Esophagus muscularis mucosa (tissue), 4 donors: ENCODE results near the gene LEP. TPM values are rescaled to one million over a fixed set of nuclear protein-coding genes. Genes with fewer than 3 reads are reported as not detected.
A peak's percentile ranks its signal among the peaks of the same experiment; 100 is the strongest.
"Not testable (repeated sequence)": the region's sequence is repeated elsewhere in the genome, so short reads cannot be mapped to it uniquely, and the experiment has no call there.

Experiments used
- DNase-seq: peaks from one replicate; pipeline ENCODE4 v3.0.0-alpha.2; 2017; ENCODE audit errors: extremely low spot score
- H3K27ac ChIP-seq, 4 donors: fragments of 200-600 bp; sonication (generic); replicated peaks in 1 of 4; 1 replicate in 3 of 4; 2 replicates in 1 of 4; pipeline ENCODE4 v1.5.1; 2016 to 2019; ENCODE audit warnings: mild to moderate bottlenecking in 1 of 4
- H3K27me3 ChIP-seq, 4 donors: fragments of 200-600 bp; sonication (generic); one replicate each; pipeline versions ENCODE4 v1.5.1 to v1.6.0; 2016 to 2019
- H3K36me3 ChIP-seq, 4 donors: fragments of 200-600 bp; sonication (generic); one replicate each; pipeline ENCODE4 v1.5.1; 2016 to 2019
- H3K4me1 ChIP-seq, 4 donors: fragments of 200-600 bp; sonication (generic); one replicate each; pipeline ENCODE4 v1.5.1; 2016 to 2019
- H3K4me3 ChIP-seq, 4 donors: fragments of 200-600 bp; sonication (generic); 1 replicate in 2 of 4; 2 replicates in 2 of 4; pipeline ENCODE4 v1.5.1; 2016 to 2019; ENCODE audit warnings: mild to moderate bottlenecking in 4 of 4, moderate library complexity in 1 of 4
- H3K9me3 ChIP-seq, 4 donors: fragments of 200-600 bp; sonication (generic); 1 replicate in 3 of 4; 2 replicates in 1 of 4; pipeline ENCODE4 v1.5.1; 2016 to 2019
- CTCF ChIP-seq, 3 experiments: fragments of 200-600 bp in 2 of 3; fragments of 450-650 bp in 1 of 3; sonication (generic) in 2 of 3; IDR thresholded peaks; one replicate each; pipeline ENCODE4 v1.5.1; 2017 to 2019; ENCODE audit warnings: antibody characterized with exemption in 3 of 3, mild to moderate bottlenecking in 2 of 3, moderate library complexity in 1 of 3
- EP300 ChIP-seq: sonication (generic); formaldehyde crosslinking; IDR thresholded peaks from one replicate; pipeline ENCODE4 v1.6.1; 2017; ENCODE audit warnings: antibody characterized with exemption
- POLR2A ChIP-seq: fragments of 450-650 bp; IDR thresholded peaks from one replicate; pipeline ENCODE4 v1.6.1; 2017; ENCODE audit warnings: antibody characterized with exemption, moderate library complexity, mild to moderate bottlenecking, low read depth
- POLR2AphosphoS5 ChIP-seq, 2 donors: sonication (generic); formaldehyde crosslinking; IDR thresholded peaks; one replicate each; pipeline ENCODE4 v1.6.1; 2017; ENCODE audit warnings: antibody characterized with exemption in 2 of 2
- WGBS: methylation state at CpG from one replicate; pipeline ENCODE4 v1.1.5; 2018; 5-methylcytosine and 5-hydroxymethylcytosine counted together
- intact Hi-C: fragments of 100-400 bp; cut with DNase I; formaldehyde crosslinking; loops from one replicate; pipeline ENCODE4 v1.15.1; 2023
- total RNA-seq, 4 donors: library from RNA; depleted of rRNA; stranded (reverse); fragments of >200 nt; gene quantifications; one replicate each; pipeline versions ENCODE4 v1.1.0 to v1.2.1, GENCODE V29; 2016

The LEP gene
- total RNA-seq, 4 donors from 2014 or later, result not detected

GRCh38 chr7:128281605-128282380, 40.7 kb downstream of the LEP start:
- Histone ChIP-seq H3K27me3 (no peaks in the 10 kb centered on the region), H3K36me3 (peaks cover 0 to 36% (median 3%) of the 10 kb centered on the region in 4 donors), H3K27ac (no peak overlapping the region), H3K4me1 (no peaks in the 10 kb centered on the region), H3K4me3 (no peak overlapping the region), H3K9me3 (peaks cover 0 to 14% (median 9%) of the 10 kb centered on the region in 4 donors)
- DNase-seq, result no peak
- intact Hi-C loops, result no loop called here
- 77% methylated on average over 4 of the region's 4 CpGs for WGBS
- no peak for TF ChIP-seq EP300

- Histone ChIP-seq H3K27me3 (no peaks in the 10 kb centered on the region), H3K36me3 (peaks cover 0 to 36% (median 3%) of the 10 kb centered on the region in 4 donors), H3K9me3 (peaks cover 0 to 14% (median 9%) of the 10 kb centered on the region in 4 donors), H3K27ac (no peak overlapping the region), H3K4me1 (no peaks in the 10 kb centered on the region), H3K4me3 (no peak overlapping the region)
- WGBS, result 84% methylated on average over 7 of the region's 7 CpGs
- TF ChIP-seq EP300 (no peak), CTCF (IDR thresholded peaks at IDR 0.05) (no peak), POLR2A (no peak)
- peak; percentile 57 for DNase-seq
- intact Hi-C loops, result no loop called here
These were observed 43.0 kb downstream of the LEP start for GRCh38 chr7:128284102-128284501.

DNA sequence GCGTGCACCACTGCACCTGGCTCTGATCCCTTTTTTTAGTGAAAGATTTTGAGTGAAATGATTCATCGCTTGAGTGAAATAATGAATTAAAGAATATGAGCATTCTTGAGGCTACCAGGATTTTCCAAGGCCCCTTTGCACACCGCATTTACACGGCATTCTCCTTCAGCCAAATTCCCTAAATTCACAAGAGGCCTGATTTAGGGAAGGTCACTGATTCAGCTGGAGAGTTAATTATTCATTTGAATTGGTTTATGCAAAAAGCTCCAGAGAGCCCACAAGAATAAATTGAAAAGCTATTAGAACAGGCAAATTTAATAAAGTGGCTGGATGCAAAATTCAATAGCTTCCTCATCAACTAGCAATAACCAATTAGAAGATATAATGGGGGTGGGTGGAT, 46.5 kb downstream of the LEP start:
- no peak overlapping the region for H3K4me3 ChIP-seq
- no peak for TF ChIP-seq EP300
- TF ChIP-seq CTCF (IDR thresholded peaks at IDR 0.05), result no peak
- no peak for TF ChIP-seq POLR2AphosphoS5 (IDR thresholded peaks at IDR 0.05)
- no peak for DNase-seq
- H3K4me1 ChIP-seq, result no peaks in the 10 kb centered on the region
- no peaks in the 10 kb centered on the region for H3K27me3 ChIP-seq
- H3K27ac ChIP-seq, result no peak overlapping the region
- peaks cover 0 to 22% (median 5%) of the 10 kb centered on the region in 4 donors for H3K36me3 ChIP-seq
- intact Hi-C loops, result no loop called here
- no peaks in the 10 kb centered on the region for H3K9me3 ChIP-seq
- WGBS, result 91% methylated on average over 4 of the region's 4 CpGs

GRCh38 chr7:128298004-128298403, 56.9 kb downstream of the LEP start:
- 88% methylated on average over 7 of the region's 7 CpGs for WGBS
- H3K27ac ChIP-seq, H3K9me3 ChIP-seq, intact Hi-C loops, H3K27me3 ChIP-seq, H3K4me1 ChIP-seq, H3K4me3 ChIP-seq, DNase-seq: not testable (repeated sequence)
- peaks cover 0 to 25% (median under 1%) of the 10 kb centered on the region in 4 donors for H3K36me3 ChIP-seq

- Histone ChIP-seq H3K4me3 (no peak overlapping the region), H3K27ac (no peak overlapping the region)
- WGBS, result 68% methylated on average over 7 of the region's 7 CpGs
These were observed 58.1 kb downstream of the LEP start for GRCh38 chr7:128299109-128299607.

More at GRCh38 chr7:128299109-128299607, 58.1 kb downstream of the LEP start:
- DNase-seq, result no peak
- H3K4me1 ChIP-seq, result no peaks in the 10 kb centered on the region
- TF ChIP-seq POLR2AphosphoS5 (IDR thresholded peaks at IDR 0.05) (no peak), CTCF (IDR thresholded peaks at IDR 0.05) (no peak), POLR2A (no peak), EP300 (no peak)
- H3K9me3 ChIP-seq, result no peaks in the 10 kb centered on the region
- H3K27me3 ChIP-seq, result no peaks in the 10 kb centered on the region
- peaks cover 0 to 36% (median 7%) of the 10 kb centered on the region in 4 donors for H3K36me3 ChIP-seq
- intact Hi-C loops, result no loop called here
